HCT116 (cell line): Measurements from ENCODE around the gene AATF. TPM values are rescaled to one million over a fixed set of nuclear protein-coding genes. Genes with fewer than 3 reads are reported as not detected.

ENCODE experiments used
- ATAC-seq: fragments of 200-7000 bp; cut with Tn5 transposase; 2 replicates; pipeline ENCODE4 v1.9.1; 2020; ENCODE audit warnings: mild to moderate bottlenecking, moderate library complexity
- BruUV-seq: library from RNA; stranded (reverse); fragments of 400-500 nt; replicated peaks from 2 replicates; lab custom pipeline; 2021; lab: Mats Ljungman, UMichigan
- CTCF ChIA-PET: fragments of 300-600 bp; sonication (Branson Sonifier 250); formaldehyde crosslinking; loops from one replicate; lab custom pipeline; 2021; ENCODE audit warnings: antibody characterized with exemption; lab: Charles Lee
- POLR2A ChIA-PET: fragments of 300-600, 350-600 bp; sonication (Branson Sonifier 250); formaldehyde crosslinking; loops from one replicate; lab custom pipeline; 2021; ENCODE audit warnings: antibody characterized with exemption; lab: Charles Lee
- RAD21 ChIA-PET, 2 experiments: fragments of 300-600 bp; sonication (Branson Sonifier 250); formaldehyde crosslinking; loops; one replicate each; lab custom pipeline; 2023; ENCODE audit warnings: low total read pairs in 2 of 2; ENCODE audit not compliant: uncharacterized antibody in 2 of 2, unreplicated experiment in 2 of 2, low non-redundant PET in 1 of 2; lab: Charles Lee
- DNase-seq: peaks from one replicate; pipeline ENCODE4 v3.0.0-alpha.2; 2010; ENCODE audit warnings: low read depth, low spot score
- H2AFZ ChIP-seq: fragments of 200-600 bp; shearing (Covaris generic), sonication (generic); 2 replicates; pipeline ENCODE4 v1.6.1; 2017; ENCODE audit warnings: low read depth, mixed run types, mixed read lengths, antibody characterized with exemption, low read length; ENCODE audit not compliant: poor library complexity, severe bottlenecking
- H3K27ac ChIP-seq: 2 replicates; pipeline ENCODE4 v1.5.1; 2012; ENCODE audit warnings: low read depth, low read length
- H3K27me3 ChIP-seq: fragments of 200-600 bp; sonication (generic); 2 replicates; pipeline ENCODE4 v1.6.1; 2016; ENCODE audit warnings: mixed run types, low read length, mixed read lengths; ENCODE audit not compliant: insufficient read depth
- H3K36me3 ChIP-seq, 2 experiments: fragments of 200-500 bp in 1 of 2; fragments of 200-600 bp in 1 of 2; sonication (Bioruptor generic) in 1 of 2; sonication (generic) in 1 of 2; 2 replicates each; pipeline versions ENCODE4 v1.5.1 to v1.6.1; 2014 to 2016; ENCODE audit warnings: low read length in 2 of 2, inconsistent platforms in 1 of 2, mixed read lengths in 1 of 2, mixed run types in 1 of 2; ENCODE audit not compliant: insufficient read depth in 2 of 2, control insufficient read depth in 1 of 2
- H3K4me1 ChIP-seq, 2 experiments: fragments of 200-600 bp in 1 of 2; sonication (generic) in 1 of 2; 2 replicates each; pipeline versions ENCODE4 v1.5.1 to v1.6.1; 2012 to 2017; ENCODE audit warnings: low read length in 2 of 2, inconsistent platforms in 1 of 2, mild to moderate bottlenecking in 1 of 2, mixed read lengths in 1 of 2, mixed run types in 1 of 2, moderate library complexity in 1 of 2; ENCODE audit not compliant: insufficient read depth in 2 of 2, control insufficient read depth in 1 of 2
- H3K4me2 ChIP-seq: fragments of 200-600 bp; sonication (generic); 2 replicates; pipeline ENCODE4 v1.6.1; 2017; ENCODE audit warnings: mixed run types, low read length, mixed read lengths
- H3K4me3 ChIP-seq, 2 experiments: fragments of 200-600 bp in 1 of 2; sonication (generic) in 1 of 2; replicated peaks in 1 of 2; 2 replicates each; pipeline ENCODE4 v1.5.1; 2011 to 2016; ENCODE audit warnings: low read length in 2 of 2, control low read depth in 1 of 2, low read depth in 1 of 2, mild to moderate bottlenecking in 1 of 2, mixed read lengths in 1 of 2, mixed run types in 1 of 2
- H3K79me2 ChIP-seq: fragments of 200-600 bp; sonication (generic); 2 replicates; pipeline ENCODE4 v1.6.1; 2017; ENCODE audit warnings: mild to moderate bottlenecking, mixed run types, low read length, moderate library complexity, mixed read lengths; ENCODE audit not compliant: insufficient read depth
- H3K9ac ChIP-seq: fragments of 200-600 bp; sonication (generic); 2 replicates; pipeline ENCODE4 v1.6.1; 2016; ENCODE audit warnings: low read length, mixed read lengths
- H3K9me2 ChIP-seq: fragments of 200-600 bp; sonication (generic), shearing (Covaris generic); 2 replicates; pipeline ENCODE4 v1.6.1; 2017; ENCODE audit warnings: mixed run types, mild to moderate bottlenecking, moderate library complexity; ENCODE audit not compliant: insufficient read depth
- H3K9me3 ChIP-seq, 2 experiments: fragments of 200-500 bp in 1 of 2; fragments of 200-600 bp in 1 of 2; sonication (Bioruptor generic) in 1 of 2; sonication (generic) in 1 of 2; 2 replicates each; pipeline ENCODE4 v1.6.1; 2014 to 2017; ENCODE audit warnings: low read length in 2 of 2, mixed read lengths in 2 of 2, inconsistent platforms in 1 of 2, low read depth in 1 of 2, mild to moderate bottlenecking in 1 of 2, mixed run types in 1 of 2, moderate library complexity in 1 of 2; ENCODE audit not compliant: control insufficient read depth in 1 of 2, insufficient read depth in 1 of 2
- H4K20me1 ChIP-seq: fragments of 200-600 bp; sonication (generic), shearing (Covaris generic); 2 replicates; pipeline ENCODE4 v1.6.1; 2017; ENCODE audit warnings: mixed run types, mild to moderate bottlenecking, moderate library complexity; ENCODE audit not compliant: insufficient read depth
- ATF3 ChIP-seq: IDR thresholded peaks from 2 replicates; pipeline ENCODE4 v1.6.1; 2012
- CBX3 ChIP-seq: IDR thresholded peaks from 2 replicates; pipeline ENCODE4 v1.6.1; 2012; ENCODE audit warnings: low read depth
- CTCF ChIP-seq, 3 experiments: fragments of 200-600 bp in 1 of 3; sonication (generic) in 1 of 3; IDR thresholded peaks in 2 of 3; conservative IDR thresholded peaks in 1 of 3; 2 replicates each; pipeline ENCODE4 v1.5.1; 2012 to 2017; ENCODE audit warnings: low read depth in 2 of 3, low read length in 2 of 3, antibody characterized with exemption in 1 of 3, borderline replicate concordance in 1 of 3, control low read depth in 1 of 3, mild to moderate bottlenecking in 1 of 3, mixed read lengths in 1 of 3, mixed run types in 1 of 3, moderate library complexity in 1 of 3; ENCODE audit not compliant: insufficient read depth in 1 of 3
- ELF1 ChIP-seq: IDR thresholded peaks from 2 replicates; pipeline ENCODE4 v1.6.1; 2012; ENCODE audit warnings: low read depth, borderline replicate concordance
- EZH2 ChIP-seq: fragments of 200-600 bp; sonication (generic); IDR thresholded peaks from 2 replicates; pipeline ENCODE4 v1.6.1; 2017; ENCODE audit warnings: antibody characterized with exemption, mixed run types
- EZH2phosphoT487 ChIP-seq: fragments of 200-600 bp; IDR thresholded peaks from 2 replicates; pipeline ENCODE4 v1.6.1; 2018; ENCODE audit warnings: antibody characterized with exemption, borderline replicate concordance
- FOSL1 ChIP-seq: IDR thresholded peaks from 2 replicates; pipeline ENCODE4 v1.6.1; 2012; ENCODE audit warnings: low read depth
- POLR2A ChIP-seq: IDR thresholded peaks from 2 replicates; pipeline ENCODE4 v1.7.0; 2011; ENCODE audit warnings: borderline replicate concordance; ENCODE audit not compliant: insufficient read depth, insufficient read length; ENCODE audit errors: extremely low read depth
- RAD21 ChIP-seq: IDR thresholded peaks from 2 replicates; pipeline ENCODE4 v1.6.1; 2012; ENCODE audit warnings: low read depth, mild to moderate bottlenecking
- REST ChIP-seq: IDR thresholded peaks from 2 replicates; pipeline ENCODE4 v1.6.1; 2012; ENCODE audit warnings: low read depth
- SIN3A ChIP-seq: IDR thresholded peaks from 2 replicates; pipeline ENCODE4 v1.6.1; 2012; ENCODE audit warnings: low read depth
- SP1 ChIP-seq: IDR thresholded peaks from 2 replicates; pipeline ENCODE4 v1.6.1; 2012; ENCODE audit warnings: low read depth
- SRF ChIP-seq: IDR thresholded peaks from 2 replicates; pipeline ENCODE4 v1.6.1; 2012; ENCODE audit warnings: low read depth
- TCF7L2 ChIP-seq: IDR thresholded peaks from 2 replicates; pipeline ENCODE4 v1.7.0; 2011; ENCODE audit warnings: borderline replicate concordance, inconsistent platforms; ENCODE audit not compliant: insufficient read depth, insufficient read length; ENCODE audit errors: extremely low read depth
- YY1 ChIP-seq: IDR thresholded peaks from 2 replicates; pipeline ENCODE4 v1.6.1; 2011; ENCODE audit warnings: low read length, low read depth, moderate library complexity, mild to moderate bottlenecking; ENCODE audit not compliant: insufficient replicate concordance; ENCODE audit errors: extremely low read depth
- ZBTB33 ChIP-seq: IDR thresholded peaks from 2 replicates; pipeline ENCODE4 v1.6.1; 2011; ENCODE audit warnings: mild to moderate bottlenecking, low read length, moderate library complexity; ENCODE audit not compliant: insufficient replicate concordance; ENCODE audit errors: extremely low read depth
- ZFX ChIP-seq: fragments of 450-650 bp; IDR thresholded peaks from 2 replicates; pipeline ENCODE4 v1.6.1; 2017
- intact Hi-C: fragments of 100-400 bp; cut with micrococcal nuclease; formaldehyde crosslinking; loops from 2 replicates; pipeline ENCODE4 v1.10.0; 2022
- total RNA-seq: library from RNA; stranded (reverse); gene quantifications from one replicate; pipeline ENCODE4 v1.2.1, GENCODE V29; 2021; ENCODE audit not compliant: unreplicated experiment

The AATF gene
- total RNA-seq, 1 experiment from 2014 or later, result 105 TPM

GRCh38 chr17:36972186-36972700, 23.5 kb downstream of the AATF start:
- peaks cover 53% of the 10 kb centered on the region for H4K20me1 ChIP-seq
- H3K79me2 ChIP-seq, result peaks cover 100% of the 10 kb centered on the region
- no peak overlapping the region for H3K27ac ChIP-seq
- no peaks in the 10 kb centered on the region for H3K9me3 ChIP-seq
- TF ChIP-seq ELF1 (no peak), EZH2phosphoT487 (no peak), SRF (no peak), POLR2A (no peak), RAD21 (no peak), FOSL1 (no peak), YY1 (no peak), CBX3 (no peak), SIN3A (no peak), TCF7L2 (no peak), EZH2 (no peak), CTCF (IDR thresholded peaks at IDR 0.05 in 2 of 3, conservative IDR thresholded peaks at IDR 0.05 in 1 of 3; ENCODE audit: borderline replicate concordance in 1 of 3, insufficient read depth in 1 of 3, low read depth in 2 of 3, low read length in 2 of 3) (no peak), SP1 (no peak), ZBTB33 (no peak), ZFX (no peak), REST (no peak), ATF3 (no peak)
- TF ChIP-seq, all 23 proteins: peak for 0
- intact Hi-C loops, result no loop called here
- ATAC-seq (no peak), DNase-seq (no peak)
- CTCF ChIA-PET, result no interaction called here
- POLR2A ChIA-PET, result interaction anchor here (1.7 kb wide), 1 partner anchor 51 kb away, joined by 3 read pairs; no protein-coding TSS in a partner anchor
- Histone ChIP-seq H3K4me2 (no peak overlapping the region), H3K9me2 (no peaks in the 10 kb centered on the region), H3K36me3 (peaks cover 13 to 14% of the 10 kb centered on the region in 2 experiments), H2AFZ (no peak overlapping the region), H3K4me3 (no peak overlapping the region), H3K4me1 (no peaks in the 10 kb centered on the region), H3K9ac (no peak overlapping the region), H3K27me3 (no peaks in the 10 kb centered on the region)
- no TSS peak for BruUV-seq
- RAD21 ChIA-PET, result no interaction called here
